ENCODE measurements around the gene AUTS2.

The AUTS2 gene

GRCh38 chr7:70700941-70701425 lies 1102.7 kb downstream of the AUTS2 start (continued):
- peak; percentile 60 for TF ChIP-seq ZBTB8A (tag by site-specific recombination; IDR thresholded peaks at IDR 0.05)
- TF ChIP-seq ZNF76 (tag by site-specific recombination; IDR thresholded peaks at IDR 0.05; ENCODE audit: borderline replicate concordance, low read depth): no peak
- TF ChIP-seq ZNF626 (tag by site-specific recombination; IDR thresholded peaks at IDR 0.05): no peak
- no peak for TF ChIP-seq ZBTB1 (tag by site-specific recombination; IDR thresholded peaks at IDR 0.05)
- no peak for TF ChIP-seq REPIN1 (tag by site-specific recombination; IDR thresholded peaks at IDR 0.05; ENCODE audit: low read depth)
- TF ChIP-seq ZNF660 (tag by site-specific recombination; IDR thresholded peaks at IDR 0.05): no peak
- TF ChIP-seq, protein P1, sequence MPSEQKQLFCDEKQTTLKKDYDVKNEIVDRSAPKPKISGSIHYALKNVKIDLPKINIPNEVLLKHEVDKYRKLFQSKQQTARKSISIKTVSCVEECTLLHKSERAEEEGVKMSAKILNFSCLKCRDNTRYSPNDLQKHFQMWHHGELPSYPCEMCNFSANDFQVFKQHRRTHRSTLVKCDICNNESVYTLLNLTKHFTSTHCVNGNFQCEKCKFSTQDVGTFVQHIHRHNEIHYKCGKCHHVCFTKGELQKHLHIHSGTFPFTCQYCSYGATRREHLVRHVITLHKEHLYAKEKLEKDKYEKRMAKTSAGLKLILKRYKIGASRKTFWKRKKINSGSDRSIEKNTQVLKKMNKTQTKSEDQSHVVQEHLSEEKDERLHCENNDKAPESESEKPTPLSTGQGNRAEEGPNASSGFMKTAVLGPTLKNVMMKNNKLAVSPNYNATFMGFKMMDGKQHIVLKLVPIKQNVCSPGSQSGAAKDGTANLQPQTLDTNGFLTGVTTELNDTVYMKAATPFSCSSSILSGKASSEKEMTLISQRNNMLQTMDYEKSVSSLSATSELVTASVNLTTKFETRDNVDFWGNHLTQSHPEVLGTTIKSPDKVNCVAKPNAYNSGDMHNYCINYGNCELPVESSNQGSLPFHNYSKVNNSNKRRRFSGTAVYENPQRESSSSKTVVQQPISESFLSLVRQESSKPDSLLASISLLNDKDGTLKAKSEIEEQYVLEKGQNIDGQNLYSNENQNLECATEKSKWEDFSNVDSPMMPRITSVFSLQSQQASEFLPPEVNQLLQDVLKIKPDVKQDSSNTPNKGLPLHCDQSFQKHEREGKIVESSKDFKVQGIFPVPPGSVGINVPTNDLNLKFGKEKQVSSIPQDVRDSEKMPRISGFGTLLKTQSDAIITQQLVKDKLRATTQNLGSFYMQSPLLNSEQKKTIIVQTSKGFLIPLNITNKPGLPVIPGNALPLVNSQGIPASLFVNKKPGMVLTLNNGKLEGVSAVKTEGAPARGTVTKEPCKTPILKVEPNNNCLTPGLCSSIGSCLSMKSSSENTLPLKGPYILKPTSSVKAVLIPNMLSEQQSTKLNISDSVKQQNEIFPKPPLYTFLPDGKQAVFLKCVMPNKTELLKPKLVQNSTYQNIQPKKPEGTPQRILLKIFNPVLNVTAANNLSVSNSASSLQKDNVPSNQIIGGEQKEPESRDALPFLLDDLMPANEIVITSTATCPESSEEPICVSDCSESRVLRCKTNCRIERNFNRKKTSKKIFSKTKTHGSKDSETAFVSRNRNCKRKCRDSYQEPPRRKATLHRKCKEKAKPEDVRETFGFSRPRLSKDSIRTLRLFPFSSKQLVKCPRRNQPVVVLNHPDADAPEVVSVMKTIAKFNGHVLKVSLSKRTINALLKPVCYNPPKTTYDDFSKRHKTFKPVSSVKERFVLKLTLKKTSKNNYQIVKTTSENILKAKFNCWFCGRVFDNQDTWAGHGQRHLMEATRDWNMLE (tag by site-specific recombination; conservative IDR thresholded peaks at IDR 0.05; ENCODE audit: low read depth): no peak
- TF ChIP-seq ZNF133 (tag by site-specific recombination; IDR thresholded peaks at IDR 0.05): no peak
- TF ChIP-seq SP2 (tag by site-specific recombination; IDR thresholded peaks at IDR 0.05): no peak
- TF ChIP-seq ZNF521 (tag by site-specific recombination; IDR thresholded peaks at IDR 0.05): no peak
- TF ChIP-seq ZNF221 (tag by site-specific recombination; IDR thresholded peaks at IDR 0.05; ENCODE audit: borderline replicate concordance): no peak
- TF ChIP-seq GLIS2 (tag by site-specific recombination; IDR thresholded peaks at IDR 0.05): no peak
- no peak for TF ChIP-seq ZEB2 (tag by site-specific recombination; IDR thresholded peaks at IDR 0.05)
- TF ChIP-seq YY2 (tag by site-specific recombination; IDR thresholded peaks at IDR 0.05): no peak
- TF ChIP-seq, protein P2, sequence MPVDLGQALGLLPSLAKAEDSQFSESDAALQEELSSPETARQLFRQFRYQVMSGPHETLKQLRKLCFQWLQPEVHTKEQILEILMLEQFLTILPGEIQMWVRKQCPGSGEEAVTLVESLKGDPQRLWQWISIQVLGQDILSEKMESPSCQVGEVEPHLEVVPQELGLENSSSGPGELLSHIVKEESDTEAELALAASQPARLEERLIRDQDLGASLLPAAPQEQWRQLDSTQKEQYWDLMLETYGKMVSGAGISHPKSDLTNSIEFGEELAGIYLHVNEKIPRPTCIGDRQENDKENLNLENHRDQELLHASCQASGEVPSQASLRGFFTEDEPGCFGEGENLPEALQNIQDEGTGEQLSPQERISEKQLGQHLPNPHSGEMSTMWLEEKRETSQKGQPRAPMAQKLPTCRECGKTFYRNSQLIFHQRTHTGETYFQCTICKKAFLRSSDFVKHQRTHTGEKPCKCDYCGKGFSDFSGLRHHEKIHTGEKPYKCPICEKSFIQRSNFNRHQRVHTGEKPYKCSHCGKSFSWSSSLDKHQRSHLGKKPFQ (tag by site-specific recombination; IDR thresholded peaks at IDR 0.05): peak; percentile 38; the same call in 1 of the 2 replicates
- TF ChIP-seq HOXC10 (CRISPR knock-in tag; IDR thresholded peaks at IDR 0.05): no peak
- TF ChIP-seq EGR2 (tag by site-specific recombination; IDR thresholded peaks at IDR 0.05; ENCODE audit: low read depth): peak; percentile 54
- no peak for TF ChIP-seq ZNF596 (tag by site-specific recombination; IDR thresholded peaks at IDR 0.05)
- peak; percentile 25; the same call in 1 of the 2 replicates for TF ChIP-seq ZNF423 (tag by site-specific recombination; IDR thresholded peaks at IDR 0.05)
- TF ChIP-seq ZNF280C (tag by site-specific recombination; IDR thresholded peaks at IDR 0.05): no peak
- TF ChIP-seq ZNF37A (tag by site-specific recombination; IDR thresholded peaks at IDR 0.05): no peak
- no peak for TF ChIP-seq ZXDB (tag by site-specific recombination; IDR thresholded peaks at IDR 0.05)
- no peak for TF ChIP-seq ZNF548 (tag by site-specific recombination; IDR thresholded peaks at IDR 0.05)
- TF ChIP-seq ZNF416 (tag by site-specific recombination; IDR thresholded peaks at IDR 0.05): no peak
- no peak for TF ChIP-seq IKZF3 (tag by site-specific recombination; IDR thresholded peaks at IDR 0.05)
- TF ChIP-seq ZNF354C (tag by site-specific recombination; IDR thresholded peaks at IDR 0.05; ENCODE audit: borderline replicate concordance, low read depth): no peak
- TF ChIP-seq ZNF510 (tag by site-specific recombination; IDR thresholded peaks at IDR 0.05; ENCODE audit: insufficient replicate concordance): no peak
- TF ChIP-seq GLIS1 (tag by site-specific recombination; IDR thresholded peaks at IDR 0.05): peak; percentile 90
- no peak for TF ChIP-seq ZNF23 (tag by site-specific recombination; IDR thresholded peaks at IDR 0.05; ENCODE audit: borderline replicate concordance)
- no peak for TF ChIP-seq ZFP37 (tag by site-specific recombination; IDR thresholded peaks at IDR 0.05)
- TF ChIP-seq ZNF785 (tag by site-specific recombination; IDR thresholded peaks at IDR 0.05): no peak
- TF ChIP-seq TCF7L2 (IDR thresholded peaks at IDR 0.05; ENCODE audit: borderline replicate concordance, low read depth, low read length): 0 out of 2 replicates have a peak, but pooled peaks have one; percentile 23
- TF ChIP-seq, protein P3, sequence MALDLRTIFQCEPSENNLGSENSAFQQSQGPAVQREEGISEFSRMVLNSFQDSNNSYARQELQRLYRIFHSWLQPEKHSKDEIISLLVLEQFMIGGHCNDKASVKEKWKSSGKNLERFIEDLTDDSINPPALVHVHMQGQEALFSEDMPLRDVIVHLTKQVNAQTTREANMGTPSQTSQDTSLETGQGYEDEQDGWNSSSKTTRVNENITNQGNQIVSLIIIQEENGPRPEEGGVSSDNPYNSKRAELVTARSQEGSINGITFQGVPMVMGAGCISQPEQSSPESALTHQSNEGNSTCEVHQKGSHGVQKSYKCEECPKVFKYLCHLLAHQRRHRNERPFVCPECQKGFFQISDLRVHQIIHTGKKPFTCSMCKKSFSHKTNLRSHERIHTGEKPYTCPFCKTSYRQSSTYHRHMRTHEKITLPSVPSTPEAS (tag by site-specific recombination; IDR thresholded peaks at IDR 0.05): no peak
- no peak for TF ChIP-seq ZNF600 (tag by site-specific recombination; IDR thresholded peaks at IDR 0.05)
